ENCODE results near the gene PRLHR. TPM values are rescaled to one million over a fixed set of nuclear protein-coding genes. Genes with fewer than 3 reads are reported as not detected.

The PRLHR gene
- total RNA-seq, 2 experiments from 2014 or later: not detected

DNA sequence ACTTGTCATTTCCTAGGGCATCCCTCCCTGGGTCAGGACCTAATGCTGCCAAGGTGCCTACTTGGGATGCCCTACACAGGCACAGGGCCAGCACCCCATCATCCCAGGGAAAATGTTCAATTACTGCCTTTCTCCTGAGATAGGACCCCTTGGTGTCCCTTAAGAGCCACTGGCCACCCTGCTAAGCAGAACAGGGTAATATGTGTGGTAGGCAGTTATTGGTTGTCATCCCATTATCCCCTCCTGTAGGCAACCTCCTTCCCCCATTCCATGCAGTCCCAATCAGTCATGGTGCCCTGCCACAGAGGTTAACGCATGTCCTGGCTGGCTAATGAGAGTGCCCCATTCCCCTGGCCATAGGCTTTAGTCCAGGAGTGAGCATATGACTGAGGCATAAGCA, 53.2 kb downstream of the PRLHR start:
- no peaks in the 10 kb centered on the region for H3K4me1 Mint-ChIP-seq
- H3K27ac Mint-ChIP-seq: no peak overlapping the region
- no peak overlapping the region for H3K4me3 Mint-ChIP-seq
- H3K36me3 Mint-ChIP-seq: no peaks in the 10 kb centered on the region
- ATAC-seq (no peak), DNase-seq (no peak)
- H3K9me3 Mint-ChIP-seq (ENCODE audit: low read depth): no peaks in the 10 kb centered on the region
- CTCF ChIA-PET: interaction anchor here (0.8 kb wide), 1 partner anchor 14 kb away, joined by 3 read pairs; no protein-coding TSS in a partner anchor
- H3K27me3 Mint-ChIP-seq: peaks cover 47% of the 10 kb centered on the region

DNA sequence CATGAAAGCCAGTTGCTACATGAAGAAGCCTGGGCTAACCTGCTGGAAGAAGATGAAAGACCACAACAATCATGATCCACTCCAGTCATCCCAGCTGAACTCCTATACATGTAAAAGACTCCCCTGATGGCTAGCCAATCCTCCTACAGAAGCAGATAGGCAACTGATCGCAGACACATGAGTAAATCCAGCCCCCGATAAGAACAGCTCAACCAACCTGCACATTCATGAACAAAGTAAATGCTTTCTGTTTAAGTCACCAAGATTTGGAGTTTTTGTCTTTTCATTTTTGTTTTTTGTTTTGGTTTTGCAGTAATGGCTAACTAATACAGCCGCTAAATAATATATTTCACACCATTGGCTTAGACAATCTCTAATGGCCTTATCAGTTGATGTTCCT, 53.7 kb downstream of the PRLHR start:
- H3K4me3 Mint-ChIP-seq: no peak overlapping the region
- H3K27ac Mint-ChIP-seq: no peak overlapping the region
- CTCF ChIA-PET: interaction anchor here (0.8 kb wide), 1 partner anchor 13 kb away, joined by 3 read pairs; no protein-coding TSS in a partner anchor
- ATAC-seq (no peak), DNase-seq (no peak)
- no peaks in the 10 kb centered on the region for H3K36me3 Mint-ChIP-seq
- H3K9me3 Mint-ChIP-seq (ENCODE audit: low read depth): no peaks in the 10 kb centered on the region
- H3K4me1 Mint-ChIP-seq: no peaks in the 10 kb centered on the region
- peaks cover 50% of the 10 kb centered on the region for H3K27me3 Mint-ChIP-seq

Other genes starting within 250 kb of the PRLHR start
- 10 to 100 TPM; 25.6 to 26.4 TPM for gene CACUL1, start 159.3 kb upstream of the PRLHR start, total RNA-seq

Measured in activated CD8-positive, alpha-beta memory T cell treated with anti-CD3 and anti-CD28 coated beads, Interleukin-2, amount 10 ng/mL, durations not matched to agents 7 days and 5 days (primary cell).